SK-N-SH (cell line): ENCODE results near the gene CYP39A1.

Source experiments
- CTCF ChIP-seq: fragments of 200-600 bp; sonication (generic); IDR thresholded peaks from 2 replicates; pipeline ENCODE4 v1.6.1; 2017; ENCODE audit warnings: antibody characterized with exemption, mild to moderate bottlenecking, moderate library complexity
- EP300 ChIP-seq, 2 experiments: IDR thresholded peaks; 2 replicates each; pipeline versions ENCODE4 v1.4.0 to v1.6.1; 2012; ENCODE audit warnings: borderline replicate concordance in 1 of 2, low read depth in 1 of 2, low read length in 1 of 2
- EZH2phosphoT487 ChIP-seq: fragments of 200-600 bp; sonication (generic); IDR thresholded peaks from 2 replicates; pipeline ENCODE4 v1.6.1; 2017; ENCODE audit warnings: low read depth, mixed run types, mild to moderate bottlenecking, antibody characterized with exemption, moderate library complexity, borderline replicate concordance
- FOXJ3 ChIP-seq: sonication (generic); formaldehyde crosslinking; IDR thresholded peaks from 2 replicates; pipeline ENCODE4 v1.5.1; 2020; ENCODE audit warnings: mild to moderate bottlenecking, missing genetic modification reagents
- FOXM1 ChIP-seq: IDR thresholded peaks from 2 replicates; pipeline ENCODE4 v1.4.0; 2012; ENCODE audit warnings: low read depth, mild to moderate bottlenecking
- MAX ChIP-seq: IDR thresholded peaks from 2 replicates; pipeline ENCODE4 v1.4.0; 2012; ENCODE audit warnings: low read depth
- PBX3 ChIP-seq: IDR thresholded peaks from 2 replicates; pipeline ENCODE4; 2012
- POLR2AphosphoS5 ChIP-seq: IDR thresholded peaks from 2 replicates; pipeline ENCODE4 v1.6.1; 2012; ENCODE audit warnings: low read depth, low read length
- RAD21 ChIP-seq: IDR thresholded peaks from 2 replicates; pipeline ENCODE4 v1.6.1; 2012; ENCODE audit warnings: mild to moderate bottlenecking, low read length
- REST ChIP-seq: IDR thresholded peaks from 2 replicates; pipeline ENCODE4 v1.6.1; 2012; ENCODE audit warnings: mild to moderate bottlenecking, low read depth, low read length, moderate library complexity
- USF1 ChIP-seq: IDR thresholded peaks from 2 replicates; pipeline ENCODE4 v1.4.0; 2012; ENCODE audit warnings: low read depth, borderline replicate concordance
- ZBTB33 ChIP-seq: IDR thresholded peaks from 2 replicates; pipeline ENCODE4 v1.4.0; 2012; ENCODE audit warnings: low read depth, borderline replicate concordance

- no peak for TF ChIP-seq RAD21
- TF ChIP-seq EZH2phosphoT487, result no peak
- no peak for TF ChIP-seq CTCF
- TF ChIP-seq POLR2AphosphoS5, result no peak
- no peak for TF ChIP-seq PBX3
- TF ChIP-seq MAX, result no peak
- TF ChIP-seq ZBTB33, result no peak
- no peak for TF ChIP-seq REST
- no peak for TF ChIP-seq EP300 (IDR thresholded peaks at IDR 0.05; ENCODE audit: borderline replicate concordance in 1 of 2, low read depth in 1 of 2, low read length in 1 of 2)
- no peak for TF ChIP-seq USF1
- no peak for TF ChIP-seq FOXJ3 (CRISPR knock-in tag)
- TF ChIP-seq FOXM1, result no peak
Observed at GRCh38 chr6:46563924-46564323, 88.7 kb downstream of the CYP39A1 start.
